Small intestine (tissue), 7 donors: Measurements from ENCODE around the gene RPL35. TPM values are rescaled to one million over a fixed set of nuclear protein-coding genes. Genes with fewer than 3 reads are reported as not detected.
A peak's percentile ranks its signal among the peaks of the same experiment; 100 is the strongest.

Source experiments
- DNase-seq, 2 donors: peaks; one replicate each; pipeline versions ENCODE4 v3.0.0 to v3.0.0-alpha.2; 2013
- FAIRE-seq: peaks from 2 replicates; lab custom pipeline; 2012; peaks lifted over from hg19 to GRCh38; lab: Jason Lieb, UNC
- H3K27ac ChIP-seq, 3 donors: one replicate each; pipeline ENCODE4 v1.5.1; 2013; ENCODE audit warnings: low read length in 2 of 3, mild to moderate bottlenecking in 2 of 3, control low read depth in 1 of 3, inconsistent platforms in 1 of 3, low read depth in 1 of 3, moderate library complexity in 1 of 3
- H3K27me3 ChIP-seq, 3 donors: one replicate each; pipeline ENCODE4 v1.6.1; 2013; ENCODE audit warnings: low read length in 3 of 3, inconsistent platforms in 1 of 3; ENCODE audit not compliant: control insufficient read depth in 3 of 3, insufficient read depth in 3 of 3
- H3K36me3 ChIP-seq, 3 donors: one replicate each; pipeline ENCODE4 v1.6.1; 2013; ENCODE audit warnings: low read length in 3 of 3, inconsistent platforms in 1 of 3, low read depth in 1 of 3, mild to moderate bottlenecking in 1 of 3, moderate library complexity in 1 of 3; ENCODE audit not compliant: control insufficient read depth in 3 of 3, insufficient read depth in 2 of 3
- H3K4me1 ChIP-seq, 3 donors: one replicate each; pipeline ENCODE4 v1.6.1; 2013; ENCODE audit warnings: low read length in 2 of 3, inconsistent platforms in 1 of 3, low read depth in 1 of 3, mild to moderate bottlenecking in 1 of 3, moderate library complexity in 1 of 3; ENCODE audit not compliant: control insufficient read depth in 3 of 3, insufficient read depth in 2 of 3
- H3K4me3 ChIP-seq, 3 donors: one replicate each; pipeline ENCODE4 v1.5.1; 2013; ENCODE audit warnings: low read length in 3 of 3, control low read depth in 1 of 3, inconsistent platforms in 1 of 3, low read depth in 1 of 3, mild to moderate bottlenecking in 1 of 3, moderate library complexity in 1 of 3
- H3K9me3 ChIP-seq, 2 donors: one replicate each; pipeline ENCODE4 v1.6.1; 2013; ENCODE audit warnings: low read depth in 1 of 2, low read length in 1 of 2; ENCODE audit not compliant: control insufficient read depth in 2 of 2, insufficient read depth in 1 of 2
- WGBS, 3 donors: extraction: QIAGEN DNeasy Blood & Tissue Kit; methylation state at CpG; one replicate each; pipeline ENCODE4 v1.1.7; 2013; 5-methylcytosine and 5-hydroxymethylcytosine counted together
- polyA plus RNA-seq, 4 donors: library from polyadenylated mRNA; stranded (reverse) in 3 of 4; unstranded in 1 of 4; fragments of 200-250 nt in 3 of 4; fragments of 120-200 nt in 1 of 4; gene quantifications; one replicate each; pipeline versions ENCODE4 v1.2.1 to v1.2.3, GENCODE V29; 2013
- donor health status: healthy with polysubstance abuse.
- donor health status: control.
- donor health status: control.
- donor health status: Bipolar disorder and iron deficiency.
- donor health status: healthy.

The RPL35 gene
- polyA plus RNA-seq, 4 donors = 1,602 to 5,100 (median 2,807) TPM

- DNase-seq (no peak), FAIRE-seq (no peak)
- Histone ChIP-seq H3K9me3 (no peaks in the 10 kb centered on the region), H3K36me3 (peaks cover 9 to 76% (median 14%) of the 10 kb centered on the region in 3 donors), H3K4me1 (peaks cover 0 to 17% (median 11%) of the 10 kb centered on the region in 3 donors), H3K27me3 (no peaks in the 10 kb centered on the region), H3K4me3 (no peak overlapping the region), H3K27ac (no peak overlapping the region)
- 85 to 87% (median 87%) methylated on average over 14 of the region's 14 CpGs for WGBS, 3 donors
Measured at GRCh38 chr9:124873664-124874063, 11.9 kb upstream of the RPL35 start.

GRCh38 chr9:124871156-124871561, 9.4 kb upstream of the RPL35 start:
- Histone ChIP-seq H3K4me1 (peaks cover 0 to 22% (median 11%) of the 10 kb centered on the region in 3 donors), H3K4me3 (peak overlapping the region in 1 of 3 donors; percentile 97), H3K36me3 (peaks cover 7 to 55% (median 14%) of the 10 kb centered on the region in 3 donors), H3K27ac (peak overlapping the region in 2 of 3 donors; percentile 34 to 95), H3K9me3 (no peaks in the 10 kb centered on the region), H3K27me3 (no peaks in the 10 kb centered on the region)
- DNase-seq (no peak), FAIRE-seq (no peak)
- 72 to 76% (median 73%) methylated on average over 11 of the region's 11 CpGs for WGBS, 3 donors

- Histone ChIP-seq H3K36me3 (peaks cover 7 to 50% (median 10%) of the 10 kb centered on the region in 3 donors), H3K27ac (peak overlapping the region; percentile 34 to 95 (median 51)), H3K9me3 (no peaks in the 10 kb centered on the region), H3K4me1 (peaks cover 0 to 22% (median 11%) of the 10 kb centered on the region in 3 donors), H3K4me3 (peak overlapping the region in 2 of 3 donors; percentile 96 to 97), H3K27me3 (no peaks in the 10 kb centered on the region)
- FAIRE-seq = no peak
- no peak for DNase-seq
- WGBS, 3 donors = 35 to 48% (median 45%) methylated on average over 6 of the region's 6 CpGs
Measured at GRCh38 chr9:124870723-124871122, 9.0 kb upstream of the RPL35 start.

DNA sequence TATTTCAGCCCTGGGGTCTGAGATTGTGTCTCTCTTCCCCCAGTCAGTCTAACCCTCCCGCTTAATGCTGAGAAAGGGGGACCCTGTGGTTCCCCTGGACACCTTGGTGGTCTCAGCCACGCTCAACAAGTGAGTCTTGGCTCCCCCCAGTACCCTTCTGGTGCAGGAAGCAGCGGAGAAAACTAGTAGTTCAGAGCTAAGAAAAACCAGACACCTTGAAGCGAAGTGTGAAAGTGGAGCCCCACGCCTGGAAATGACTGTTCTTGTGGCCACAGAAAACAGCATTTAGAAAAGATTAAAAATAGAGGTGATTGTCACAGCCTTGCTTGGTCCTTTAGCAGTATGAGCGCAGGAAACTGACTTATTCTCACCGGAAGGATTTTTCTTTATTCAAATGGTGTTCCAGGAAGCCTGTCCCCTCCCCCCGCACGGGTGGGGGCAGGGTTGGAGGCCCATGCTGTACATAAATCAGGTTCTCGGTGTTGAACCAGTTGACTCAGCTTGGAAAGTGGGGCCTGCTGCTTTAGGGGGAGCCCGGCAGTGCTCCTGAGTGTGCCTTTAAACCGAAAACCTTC, 8.3 kb upstream of the RPL35 start:
- FAIRE-seq = no peak
- Histone ChIP-seq H3K36me3 (peaks cover 4 to 44% (median 5%) of the 10 kb centered on the region in 3 donors), H3K9me3 (no peaks in the 10 kb centered on the region), H3K4me1 (peaks cover 0 to 22% (median 11%) of the 10 kb centered on the region in 3 donors), H3K4me3 (peak overlapping the region; percentile 92 to 97 (median 96)), H3K27ac (peak overlapping the region; percentile 51 to 98 (median 95)), H3K27me3 (no peaks in the 10 kb centered on the region)
- peak; percentile 63 to 84 for DNase-seq
- 1 to 5% (median 2%) methylated on average over 12 of the region's 12 CpGs for WGBS, 3 donors

- FAIRE-seq (no peak), DNase-seq (peak; percentile 44 to 73)
- H3K36me3 ChIP-seq = peaks cover 0 to 38% (median 2%) of the 10 kb centered on the region in 3 donors
- H3K27me3 ChIP-seq = no peaks in the 10 kb centered on the region
- peak overlapping the region; percentile 51 to 98 (median 95) for H3K27ac ChIP-seq
- peak overlapping the region; percentile 92 to 97 (median 96) for H3K4me3 ChIP-seq
- 0 to 1% (median 0%) methylated on average over 35 to 41 of the region's 41 CpGs for WGBS, 3 donors
- no peaks in the 10 kb centered on the region for H3K9me3 ChIP-seq
- peaks cover 0 to 22% (median 11%) of the 10 kb centered on the region in 3 donors for H3K4me1 ChIP-seq
Measured at GRCh38 chr9:124869466-124869985, 7.8 kb upstream of the RPL35 start.

- H3K27ac ChIP-seq = peak overlapping the region; percentile 95 to 98 (median 97)
- peak overlapping the region; percentile 92 to 97 (median 96) for H3K4me3 ChIP-seq
- DNase-seq = peak; percentile 88 to 95
- FAIRE-seq = no peak
- no peaks in the 10 kb centered on the region for H3K9me3 ChIP-seq
- no peaks in the 10 kb centered on the region for H3K27me3 ChIP-seq
- H3K4me1 ChIP-seq = peaks cover 0 to 22% (median 11%) of the 10 kb centered on the region in 3 donors
- peaks cover 0 to 31% (median 2%) of the 10 kb centered on the region in 3 donors for H3K36me3 ChIP-seq
- WGBS, 3 donors = 0 to 1% (median 0%) methylated on average over 73 to 101 of the region's 101 CpGs
Measured at GRCh38 chr9:124868511-124869465, 7.0 kb upstream of the RPL35 start.

- peak in 1 of 2 donors; percentile 85 for DNase-seq
- peaks cover 0 to 26% (median 0%) of the 10 kb centered on the region in 3 donors for H3K4me1 ChIP-seq
- H3K27me3 ChIP-seq = no peaks in the 10 kb centered on the region
- no peak overlapping the region for H3K4me3 ChIP-seq
- peak overlapping the region in 2 of 3 donors; percentile 59 to 94 for H3K27ac ChIP-seq
- H3K9me3 ChIP-seq = no peaks in the 10 kb centered on the region
- WGBS, 3 donors = 13 to 49% (median 36%) methylated on average over 7 of the region's 7 CpGs
- FAIRE-seq = no peak
- peaks cover 0 to 32% (median 18%) of the 10 kb centered on the region in 3 donors for H3K36me3 ChIP-seq
Measured at GRCh38 chr9:124863371-124863871, 1.7 kb upstream of the RPL35 start.
